C4-2B (cell line): Measurements from ENCODE around the gene CSPG5.

ENCODE experiments used
- CTCF ChIP-seq: fragments of 450-650 bp; conservative IDR thresholded peaks from 2 replicates; pipeline ENCODE4 v1.5.1; 2017; ENCODE audit warnings: mild to moderate bottlenecking
- ZFX ChIP-seq: fragments of 450-650 bp; IDR thresholded peaks from 2 replicates; pipeline ENCODE4 v1.6.1; 2017

- no peak for TF ChIP-seq CTCF
- TF ChIP-seq ZFX, result no peak
These were observed 41.7 kb downstream of the CSPG5 start for GRCh38 chr3:47536967-47537366.
